G401.6 (cell line): ENCODE data around the gene TMCC1.
"Not testable (repeated sequence)": the region's sequence is repeated elsewhere in the genome, so short reads cannot be mapped to it uniquely, and the experiment has no call there.

ENCODE experiments used
- FAIRE-seq: peaks from 2 replicates; lab custom pipeline; 2012; peaks lifted over from hg19 to GRCh38; lab: Jason Lieb, UNC

The TMCC1 gene

GRCh38 chr3:129674798-129675123 is 218.8 kb downstream of the TMCC1 start:
- not testable (repeated sequence) for FAIRE-seq

GRCh38 chr3:129673897-129674797 is 219.4 kb downstream of the TMCC1 start:
- no peak for FAIRE-seq

DNA sequence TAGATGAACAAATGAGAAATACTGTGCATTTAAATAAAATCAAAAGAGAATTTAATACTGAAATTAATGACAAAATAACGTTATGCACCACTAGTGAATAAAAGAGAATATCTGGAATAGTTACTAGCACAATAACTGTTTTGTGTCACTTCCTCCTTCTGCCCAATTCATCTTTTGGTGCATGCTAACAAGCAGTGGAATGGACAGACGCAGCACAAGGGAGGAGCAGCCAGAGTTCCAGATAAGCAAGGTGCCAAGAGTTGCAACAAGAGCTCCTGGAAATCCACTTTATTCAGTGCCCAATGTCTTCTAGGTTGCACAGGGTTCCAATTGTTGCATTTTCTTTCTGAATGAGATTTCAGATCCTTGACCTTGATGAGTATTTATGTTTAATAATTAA is 220.5 kb downstream of the TMCC1 start:
- no peak for FAIRE-seq

DNA sequence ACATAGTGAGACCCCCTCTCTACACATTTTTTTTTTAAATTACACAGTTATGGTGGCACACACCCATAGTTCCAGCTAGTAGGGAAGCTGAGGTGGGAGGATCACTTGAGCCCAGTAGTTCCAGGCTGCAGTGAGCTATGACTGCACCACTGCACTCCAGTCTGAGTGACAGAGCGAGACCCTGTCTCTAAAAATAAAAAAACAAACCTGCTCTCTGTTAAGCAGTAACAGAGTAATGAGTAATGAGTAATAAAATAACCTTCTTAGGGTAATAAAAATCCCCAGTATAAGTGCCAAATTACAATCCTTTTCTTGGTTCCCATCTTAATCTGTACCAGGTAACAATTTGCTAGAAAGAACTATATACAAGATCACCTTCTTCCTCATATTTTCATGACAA is 221.1 kb downstream of the TMCC1 start:
- no peak for FAIRE-seq

GRCh38 chr3:129665024-129665768 is 228.3 kb downstream of the TMCC1 start:
- no peak for FAIRE-seq

DNA sequence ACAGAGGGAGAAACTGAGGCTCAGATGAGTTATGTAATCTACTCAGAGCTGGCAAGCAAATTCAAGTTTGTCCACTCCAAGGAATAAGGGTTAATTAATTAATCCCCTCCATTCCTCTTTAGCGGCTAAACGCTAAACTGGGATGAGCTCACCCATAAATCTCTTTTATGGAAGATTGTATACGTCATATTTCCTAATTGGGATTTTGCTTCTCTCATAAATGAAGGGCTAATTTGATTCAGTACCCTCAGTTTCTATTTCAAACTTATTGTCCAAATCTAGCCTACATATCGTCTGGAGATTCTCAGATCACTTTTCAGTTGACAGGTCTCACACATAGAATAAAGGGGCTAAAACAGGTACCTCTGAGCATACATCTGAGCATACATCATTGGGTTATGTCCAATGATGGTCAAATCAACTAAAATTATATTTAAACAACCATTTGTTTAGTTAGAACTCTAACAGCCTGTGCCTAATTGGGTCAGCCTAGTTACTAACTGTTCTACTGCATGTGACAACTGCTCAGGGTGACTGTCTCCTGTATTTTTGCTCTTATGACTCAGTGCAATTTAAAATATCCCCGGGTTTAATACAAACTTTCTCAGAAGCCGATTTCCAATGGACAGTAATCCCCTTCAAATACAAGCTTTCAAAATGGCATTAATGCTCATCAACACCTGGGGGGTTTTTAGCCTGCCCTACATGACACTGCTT is 229.4 kb downstream of the TMCC1 start:
- no peak for FAIRE-seq

GRCh38 chr3:129663045-129663446 is 230.5 kb downstream of the TMCC1 start:
- no peak for FAIRE-seq

GRCh38 chr3:129662191-129662608 is 231.3 kb downstream of the TMCC1 start:
- FAIRE-seq, result no peak

GRCh38 chr3:129661766-129662165 is 231.7 kb downstream of the TMCC1 start:
- no peak for FAIRE-seq

- no peak for FAIRE-seq
Measured at GRCh38 chr3:129658110-129658843, 235.2 kb downstream of the TMCC1 start.

GRCh38 chr3:129657261-129658046 is 236.1 kb downstream of the TMCC1 start:
- FAIRE-seq, result no peak

- no peak for FAIRE-seq
Measured at GRCh38 chr3:129656659-129657247, 236.8 kb downstream of the TMCC1 start.

DNA sequence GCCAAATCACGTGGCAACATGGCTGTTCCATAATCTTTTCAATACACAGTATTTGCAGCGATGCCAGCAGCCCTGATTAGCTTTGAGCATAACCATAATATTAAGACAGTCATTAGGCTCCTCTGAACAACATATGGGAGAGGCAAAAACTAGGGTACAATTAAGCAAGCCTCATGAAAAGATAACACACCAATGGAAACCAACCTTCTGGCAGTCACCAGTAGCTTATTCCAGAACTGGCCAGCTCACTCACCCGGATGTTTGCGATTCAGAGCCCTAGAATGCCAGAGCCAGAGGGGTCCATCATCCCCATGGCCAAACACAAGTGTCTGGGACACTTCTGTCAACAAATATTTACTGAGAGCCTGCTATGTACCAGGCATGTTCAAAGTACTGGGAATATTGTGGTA is 238.2 kb downstream of the TMCC1 start:
- no peak for FAIRE-seq

DNA sequence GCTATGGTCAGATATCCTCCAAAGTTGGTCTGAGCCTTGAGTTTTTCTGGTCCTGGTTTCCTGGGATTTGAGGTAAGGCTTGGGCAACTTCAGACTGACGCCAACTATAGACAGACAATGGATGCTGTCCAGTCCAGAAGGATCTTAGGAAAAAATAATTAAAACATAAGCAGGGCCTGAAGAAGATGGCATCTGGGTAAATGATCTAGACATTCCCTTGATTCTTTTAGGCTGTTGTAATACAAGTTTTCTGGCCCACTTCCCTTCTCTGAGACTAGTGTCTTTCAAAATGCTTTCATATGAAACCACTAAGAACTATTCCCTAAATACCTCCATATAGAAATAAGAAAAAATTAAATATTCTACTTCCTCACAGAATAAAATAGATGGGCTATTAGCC is 239.4 kb downstream of the TMCC1 start:
- no peak for FAIRE-seq

DNA sequence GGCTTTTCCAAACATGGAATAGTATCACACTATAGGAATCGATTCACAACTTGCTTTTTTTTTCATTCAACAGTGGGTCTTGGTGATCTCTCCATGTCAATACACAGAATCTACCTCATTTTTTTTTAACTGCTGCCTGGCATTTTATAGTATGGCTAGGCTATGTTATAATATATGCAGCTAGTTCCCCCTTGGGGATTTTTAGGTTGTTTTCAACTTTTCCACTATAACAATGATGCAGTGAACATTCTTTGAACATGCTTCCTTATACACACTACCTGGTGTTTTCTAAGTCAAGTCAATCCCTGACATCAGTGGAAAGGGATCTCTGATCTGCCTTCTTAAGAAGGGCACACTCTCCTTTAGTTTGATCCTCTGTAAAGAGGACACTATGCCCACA is 240.5 kb downstream of the TMCC1 start:
- no peak for FAIRE-seq

- no peak for FAIRE-seq
Measured at GRCh38 chr3:129651435-129652202, 241.9 kb downstream of the TMCC1 start.

GRCh38 chr3:129650256-129650872 is 243.1 kb downstream of the TMCC1 start:
- FAIRE-seq, result peak; percentile 84

GRCh38 chr3:129648391-129648790 is 245.1 kb downstream of the TMCC1 start:
- no peak for FAIRE-seq

- no peak for FAIRE-seq
Measured at GRCh38 chr3:129645286-129645685, 248.2 kb downstream of the TMCC1 start.

DNA sequence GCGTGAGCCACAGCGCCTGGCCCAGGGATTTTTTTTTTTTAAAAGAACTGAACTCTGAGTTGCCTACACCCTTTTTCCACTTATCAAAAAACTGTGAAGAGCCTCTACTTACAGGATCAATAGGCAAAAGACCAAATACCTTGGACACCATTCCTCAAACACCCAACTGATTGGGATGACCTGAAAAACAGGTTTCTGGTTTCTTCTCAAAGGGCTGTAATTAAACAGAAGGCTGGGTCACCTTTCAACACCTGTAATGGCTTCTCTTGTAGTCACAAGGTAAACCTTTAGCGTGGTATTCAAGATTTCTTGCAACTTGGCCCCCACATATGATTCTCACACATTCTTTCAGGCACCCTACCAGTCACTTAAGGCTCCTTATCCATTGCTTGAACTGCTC is 248.7 kb downstream of the TMCC1 start:
- no peak for FAIRE-seq
